Caco-2 (cell line): ENCODE measurements around the gene UNC5B. TPM values are rescaled to one million over a fixed set of nuclear protein-coding genes. Genes with fewer than 3 reads are reported as not detected.

Experiments used
- BruUV-seq: library from RNA; stranded (reverse); fragments of 400-500 nt; replicated peaks from 2 replicates; lab custom pipeline; 2021; lab: Mats Ljungman, UMichigan
- CTCF ChIA-PET: fragments of 300-600 bp; sonication (Branson Sonifier 250); formaldehyde crosslinking; loops from one replicate; lab custom pipeline; 2022; ENCODE audit warnings: antibody characterized with exemption; lab: Charles Lee
- POLR2A ChIA-PET: fragments of 300-600 bp; sonication (Branson Sonifier 250); formaldehyde crosslinking; loops from one replicate; lab custom pipeline; 2022; ENCODE audit warnings: antibody characterized with exemption; lab: Charles Lee
- DNase-seq, 2 experiments: peaks; one replicate each; pipeline versions ENCODE4 v3.0.0 to v3.0.0-alpha.2; 2020 to 2022
- H3K27me3 ChIP-seq: replicated peaks from 2 replicates; pipeline ENCODE4 v1.6.0; 2011; ENCODE audit warnings: low read length; ENCODE audit not compliant: control insufficient read depth, insufficient read depth
- H3K36me3 ChIP-seq: 2 replicates; pipeline ENCODE4 v1.5.1; 2011; ENCODE audit warnings: low read length; ENCODE audit not compliant: control insufficient read depth, insufficient read depth
- H3K4me1 ChIP-seq: fragments of 250-450 bp; sonication (Bioruptor Pico); 2 replicates; pipeline ENCODE4 v1.5.1; 2020; ENCODE audit warnings: mild to moderate bottlenecking
- H3K4me3 ChIP-seq: 2 replicates; pipeline ENCODE4 v1.5.1; 2011; ENCODE audit warnings: low read depth, mild to moderate bottlenecking, control low read depth, low read length
- H3K9me3 ChIP-seq: fragments of 250-450 bp; sonication (Bioruptor Pico); 2 replicates; pipeline ENCODE4 v1.5.1; 2020; ENCODE audit warnings: mild to moderate bottlenecking, moderate library complexity
- H3K27ac Mint-ChIP-seq: one replicate; pipeline ENCODE4 v1.8.0; 2022; ENCODE audit warnings: mixed read lengths; ENCODE audit not compliant: unreplicated experiment
- H3K27me3 Mint-ChIP-seq: one replicate; pipeline ENCODE4 v1.8.0; 2022; ENCODE audit warnings: mixed read lengths; ENCODE audit not compliant: insufficient read depth, unreplicated experiment
- H3K36me3 Mint-ChIP-seq: one replicate; pipeline ENCODE4 v1.8.0; 2022; ENCODE audit warnings: mild to moderate bottlenecking, mixed read lengths; ENCODE audit not compliant: insufficient read depth, unreplicated experiment
- H3K4me1 Mint-ChIP-seq: one replicate; pipeline ENCODE4 v1.8.0; 2022; ENCODE audit warnings: low read depth, mixed read lengths; ENCODE audit not compliant: unreplicated experiment
- H3K4me3 Mint-ChIP-seq: one replicate; pipeline ENCODE4 v1.8.0; 2022; ENCODE audit warnings: mild to moderate bottlenecking, moderate library complexity, mixed read lengths; ENCODE audit not compliant: unreplicated experiment
- H3K9me3 Mint-ChIP-seq: one replicate; pipeline ENCODE4 v1.8.0; 2022; ENCODE audit warnings: mixed read lengths; ENCODE audit not compliant: unreplicated experiment
- intact Hi-C: fragments of 100-400 bp; cut with micrococcal nuclease; formaldehyde crosslinking; loops from one replicate; pipeline ENCODE4 v1.10.0; 2022; ENCODE audit not compliant: unreplicated experiment
- total RNA-seq: library from RNA; stranded (reverse); gene quantifications from 2 replicates; pipeline ENCODE4 v1.2.3, GENCODE V29; 2022
- TF ChIP-seq, protein P1 (sequence below), 2 experiments: fragments of 200-600 bp in 1 of 2; IDR thresholded peaks; 1 replicate in 1 of 2; 2 replicates in 1 of 2; pipeline versions ENCODE4 v1.5.1 to v1.8.0; 2011 to 2022; ENCODE audit warnings: antibody characterized with exemption in 1 of 2, control low read depth in 1 of 2, inconsistent platforms in 1 of 2, low read depth in 1 of 2, low read length in 1 of 2, mild to moderate bottlenecking in 1 of 2, moderate library complexity in 1 of 2; ENCODE audit not compliant: insufficient read depth in 1 of 2, severe bottlenecking in 1 of 2, unreplicated experiment in 1 of 2

Gene UNC5B
- total RNA-seq, 1 experiment from 2014 or later: 22.4 TPM

DNA sequence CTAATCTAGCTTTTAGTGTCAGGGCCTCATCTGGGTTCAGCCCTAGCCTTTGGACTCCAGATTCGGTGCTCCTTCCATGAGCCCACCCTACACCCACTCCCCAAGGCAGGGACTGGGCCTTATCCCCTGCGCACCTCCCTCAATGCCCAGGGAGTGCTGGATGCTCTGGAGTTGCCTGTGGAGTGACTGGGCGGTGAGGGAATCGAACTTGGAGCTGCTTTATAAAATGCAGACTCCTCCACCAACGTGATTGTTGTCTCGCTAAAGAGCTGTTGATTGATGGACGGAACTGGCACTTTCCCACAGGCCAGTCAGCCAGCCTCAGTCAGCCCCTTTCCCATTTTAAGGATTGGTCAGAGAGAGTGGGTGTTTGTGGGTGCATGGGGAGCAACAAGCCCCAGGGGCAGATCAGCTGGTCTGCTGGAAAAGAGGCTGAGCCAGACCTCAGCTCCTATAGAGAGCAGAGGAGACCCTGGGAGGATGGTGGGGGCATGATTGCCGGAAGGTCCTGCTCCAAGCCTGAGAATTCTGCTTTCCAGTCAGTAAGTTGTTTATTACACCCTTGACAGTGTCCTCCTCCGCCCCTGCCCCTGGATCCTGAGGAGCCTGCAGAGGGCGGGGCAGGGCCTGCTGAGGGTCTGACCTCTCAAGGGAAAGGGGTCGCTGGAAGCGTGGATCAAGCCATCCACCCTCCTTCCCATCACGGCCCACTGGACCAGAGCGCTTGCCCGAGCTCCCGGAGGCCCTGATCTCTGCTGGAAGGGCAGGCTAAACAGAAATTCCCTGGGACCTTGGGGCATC lies 16.7 kb downstream of the UNC5B start:
- no peak overlapping the region for H3K4me3 Mint-ChIP-seq
- BruUV-seq: no TSS peak
- POLR2A ChIA-PET: interaction anchor here (0.8 to 1.1 kb wide), 2 partner anchors 17 to 18 kb away, joined by 3 read pairs; no protein-coding TSS in a partner anchor

DNA sequence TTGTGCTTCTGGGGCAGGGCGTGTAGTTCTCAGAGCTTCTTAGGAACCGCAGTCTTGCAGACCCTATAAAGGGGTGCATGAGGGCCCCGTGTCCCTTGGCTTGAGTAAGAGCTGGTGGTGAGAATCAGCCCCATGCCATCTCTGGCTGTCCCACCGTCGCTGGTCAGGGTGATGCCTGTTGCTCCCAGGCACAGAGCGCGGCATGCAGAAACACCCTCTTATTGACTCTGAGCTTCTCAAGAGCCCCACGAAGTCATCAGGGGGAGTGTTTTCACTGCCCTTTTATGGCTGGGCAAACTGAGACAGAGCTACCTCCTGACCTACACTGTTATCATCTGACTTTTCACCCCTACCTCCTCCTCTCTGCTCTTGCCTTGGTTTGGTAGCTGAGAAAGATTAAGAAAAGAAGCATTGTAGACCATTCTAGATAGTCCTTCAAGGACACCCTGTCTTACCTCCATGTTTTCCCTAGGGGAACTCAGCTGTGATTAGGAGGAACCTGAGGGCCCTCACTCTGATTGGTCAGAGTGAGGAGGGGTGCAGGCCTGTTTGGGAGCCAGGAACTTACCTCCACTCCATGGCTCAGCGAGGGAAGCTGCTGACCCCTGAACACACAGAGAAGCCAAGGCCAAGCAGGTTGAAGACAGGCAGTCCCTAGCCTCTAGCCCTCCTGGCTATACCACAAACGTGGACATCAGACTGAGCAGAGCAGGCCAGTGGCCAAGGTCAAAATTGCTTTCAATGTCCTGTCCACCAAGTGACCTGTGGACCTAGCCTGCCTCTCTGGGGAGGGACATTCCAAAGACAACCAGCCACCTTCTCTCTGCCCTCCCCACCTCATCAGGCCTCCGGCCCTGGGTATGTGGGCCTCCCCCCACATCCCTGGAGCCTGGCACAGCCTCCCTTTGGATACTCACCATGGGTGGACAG lies 17.6 kb downstream of the UNC5B start:
- Mint-ChIP-seq H3K4me1 (peaks cover 39% of the 10 kb centered on the region), H3K36me3 (no peaks in the 10 kb centered on the region), H3K27ac (peak overlapping the region; percentile 12), H3K27me3 (no peaks in the 10 kb centered on the region), H3K9me3 (no peaks in the 10 kb centered on the region), H3K4me3 (no peak overlapping the region)
- TF ChIP-seq, protein P1, sequence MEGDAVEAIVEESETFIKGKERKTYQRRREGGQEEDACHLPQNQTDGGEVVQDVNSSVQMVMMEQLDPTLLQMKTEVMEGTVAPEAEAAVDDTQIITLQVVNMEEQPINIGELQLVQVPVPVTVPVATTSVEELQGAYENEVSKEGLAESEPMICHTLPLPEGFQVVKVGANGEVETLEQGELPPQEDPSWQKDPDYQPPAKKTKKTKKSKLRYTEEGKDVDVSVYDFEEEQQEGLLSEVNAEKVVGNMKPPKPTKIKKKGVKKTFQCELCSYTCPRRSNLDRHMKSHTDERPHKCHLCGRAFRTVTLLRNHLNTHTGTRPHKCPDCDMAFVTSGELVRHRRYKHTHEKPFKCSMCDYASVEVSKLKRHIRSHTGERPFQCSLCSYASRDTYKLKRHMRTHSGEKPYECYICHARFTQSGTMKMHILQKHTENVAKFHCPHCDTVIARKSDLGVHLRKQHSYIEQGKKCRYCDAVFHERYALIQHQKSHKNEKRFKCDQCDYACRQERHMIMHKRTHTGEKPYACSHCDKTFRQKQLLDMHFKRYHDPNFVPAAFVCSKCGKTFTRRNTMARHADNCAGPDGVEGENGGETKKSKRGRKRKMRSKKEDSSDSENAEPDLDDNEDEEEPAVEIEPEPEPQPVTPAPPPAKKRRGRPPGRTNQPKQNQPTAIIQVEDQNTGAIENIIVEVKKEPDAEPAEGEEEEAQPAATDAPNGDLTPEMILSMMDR (IDR thresholded peaks at IDR 0.05; ENCODE audit: insufficient read depth in 1 of 2, low read depth in 1 of 2, low read length in 1 of 2, severe bottlenecking in 1 of 2, unreplicated experiment in 1 of 2): no peak
- no peak overlapping the region for H3K4me3 ChIP-seq
- CTCF ChIA-PET: interaction anchor here (0.9 to 1.8 kb wide), 4 partner anchors 16 to 40 kb away, joined by 3 to 11 read pairs (median 6); no protein-coding TSS in a partner anchor
- intact Hi-C loops: loop anchor here (2.0 kb wide), 1 partner anchor 17 kb away; no protein-coding TSS in a partner anchor
- POLR2A ChIA-PET: interaction anchor here (0.5 to 1.1 kb wide), 3 partner anchors 16 to 309 kb away, joined by 3 to 11 read pairs (median 3); no protein-coding TSS in a partner anchor
- no peaks in the 10 kb centered on the region for H3K27me3 ChIP-seq
- H3K4me1 ChIP-seq: peaks cover 49% of the 10 kb centered on the region
- DNase-seq: peak; percentile 51 to 79
- BruUV-seq: no TSS peak
- no peaks in the 10 kb centered on the region for H3K9me3 ChIP-seq
- H3K36me3 ChIP-seq: no peaks in the 10 kb centered on the region

More for the DNA sequence above, 16.7 kb downstream of the UNC5B start:
- Histone ChIP-seq H3K4me3 (no peak overlapping the region), H3K4me1 (peaks cover 40% of the 10 kb centered on the region), H3K36me3 (no peaks in the 10 kb centered on the region), H3K9me3 (no peaks in the 10 kb centered on the region), H3K27me3 (no peaks in the 10 kb centered on the region)
- intact Hi-C loops: no loop called here
- DNase-seq: no peak
- peaks cover 30% of the 10 kb centered on the region for H3K4me1 Mint-ChIP-seq
- H3K9me3 Mint-ChIP-seq: no peaks in the 10 kb centered on the region
- TF ChIP-seq, protein P1 (IDR thresholded peaks at IDR 0.05; ENCODE audit: insufficient read depth in 1 of 2, low read depth in 1 of 2, low read length in 1 of 2, severe bottlenecking in 1 of 2, unreplicated experiment in 1 of 2): no peak
- CTCF ChIA-PET: interaction anchor here (0.9 to 1.8 kb wide), 3 partner anchors 15 to 41 kb away, joined by 3 to 11 read pairs (median 10); no protein-coding TSS in a partner anchor
- H3K27ac Mint-ChIP-seq: peak overlapping the region; percentile 12
- H3K36me3 Mint-ChIP-seq: no peaks in the 10 kb centered on the region
- no peaks in the 10 kb centered on the region for H3K27me3 Mint-ChIP-seq

DNA sequence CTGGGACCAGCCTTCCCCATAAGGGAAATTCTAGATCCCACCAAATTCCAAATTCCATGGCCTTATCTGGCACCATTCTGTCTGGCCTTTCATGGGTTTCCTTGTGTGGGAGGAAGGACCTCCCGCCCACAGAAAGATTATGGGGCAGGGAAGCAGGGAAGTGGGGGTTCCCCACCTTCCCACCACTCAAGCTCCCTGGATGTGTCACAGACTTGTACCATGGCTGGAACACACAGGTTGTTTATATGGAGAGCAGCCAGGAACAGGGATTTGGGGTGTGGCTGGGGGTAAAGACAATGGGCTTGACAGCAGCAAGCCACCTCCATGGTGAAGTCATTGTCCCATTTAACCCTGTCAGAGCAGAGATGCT lies 18.3 kb downstream of the UNC5B start:
- no peaks in the 10 kb centered on the region for H3K27me3 Mint-ChIP-seq
- no peaks in the 10 kb centered on the region for H3K36me3 Mint-ChIP-seq
- Histone ChIP-seq H3K4me1 (peaks cover 56% of the 10 kb centered on the region), H3K4me3 (no peak overlapping the region), H3K9me3 (no peaks in the 10 kb centered on the region), H3K36me3 (no peaks in the 10 kb centered on the region), H3K27me3 (no peaks in the 10 kb centered on the region)
- TF ChIP-seq, protein P1 (IDR thresholded peaks at IDR 0.05; ENCODE audit: insufficient read depth in 1 of 2, low read depth in 1 of 2, low read length in 1 of 2, severe bottlenecking in 1 of 2, unreplicated experiment in 1 of 2): no peak
- ChIA-PET CTCF (interaction anchor here (1.8 kb wide), 1 partner anchor 22 kb away, joined by 11 read pairs; no protein-coding TSS in a partner anchor), POLR2A (interaction anchor here (0.5 kb wide), 1 partner anchor 309 kb away, joined by 11 read pairs; no protein-coding TSS in a partner anchor)
- BruUV-seq: no TSS peak
- peaks cover 43% of the 10 kb centered on the region for H3K4me1 Mint-ChIP-seq
- no peak overlapping the region for H3K4me3 Mint-ChIP-seq
- H3K27ac Mint-ChIP-seq: no peak overlapping the region
- intact Hi-C loops: loop anchor here (2.0 kb wide), 1 partner anchor 16 kb away; no protein-coding TSS in a partner anchor
- H3K9me3 Mint-ChIP-seq: no peaks in the 10 kb centered on the region
- no peak for DNase-seq
